CD4-positive, alpha-beta T cell treated with Interleukin-17A for 1 hour (primary cell): ENCODE results near the gene C2orf49.

ENCODE experiments used
- DNase-seq: peaks from one replicate; pipeline ENCODE4 v3.0.0-alpha.2; 2020

C2orf49 gene

DNA sequence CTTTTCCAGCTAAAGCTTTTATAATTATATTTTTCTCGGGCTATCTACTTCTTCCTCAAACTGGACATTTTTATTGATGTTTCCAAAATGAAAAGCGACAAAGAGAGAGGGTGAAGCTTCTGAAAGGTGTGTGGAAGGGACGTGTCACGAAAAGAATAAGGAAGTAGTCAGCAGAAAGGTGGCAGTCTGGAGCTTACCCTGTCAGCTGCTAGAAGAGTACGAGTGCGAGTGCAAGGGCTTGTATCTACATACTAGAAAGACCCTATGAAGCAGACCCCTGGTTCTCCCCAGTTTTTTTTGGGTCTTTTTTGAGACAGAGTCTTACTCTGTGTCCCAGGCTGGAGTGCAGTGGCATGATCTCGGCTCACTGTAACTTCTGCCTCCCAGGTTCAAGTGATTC lies 46.9 kb downstream of the C2orf49 start:
- no peak for DNase-seq

DNA sequence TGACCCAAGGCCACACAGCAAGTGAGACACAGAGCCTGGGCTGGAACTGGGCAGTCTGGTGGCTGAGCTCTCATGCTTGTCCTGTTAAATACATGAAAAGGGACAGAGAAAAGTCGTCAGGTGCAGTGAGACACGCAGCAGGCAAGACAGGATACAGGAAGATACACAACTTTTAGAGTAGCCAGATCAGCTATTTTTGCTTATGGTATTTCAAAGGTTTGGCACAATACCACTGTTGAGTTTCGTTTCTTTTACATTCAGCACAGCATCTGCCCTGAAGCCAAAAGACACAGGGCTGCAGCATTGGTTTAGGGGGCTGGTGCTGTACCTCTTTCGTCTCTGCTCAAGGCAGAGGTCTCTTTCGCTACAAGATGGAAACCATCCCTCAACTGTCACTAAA lies 47.5 kb downstream of the C2orf49 start:
- no peak for DNase-seq

DNA sequence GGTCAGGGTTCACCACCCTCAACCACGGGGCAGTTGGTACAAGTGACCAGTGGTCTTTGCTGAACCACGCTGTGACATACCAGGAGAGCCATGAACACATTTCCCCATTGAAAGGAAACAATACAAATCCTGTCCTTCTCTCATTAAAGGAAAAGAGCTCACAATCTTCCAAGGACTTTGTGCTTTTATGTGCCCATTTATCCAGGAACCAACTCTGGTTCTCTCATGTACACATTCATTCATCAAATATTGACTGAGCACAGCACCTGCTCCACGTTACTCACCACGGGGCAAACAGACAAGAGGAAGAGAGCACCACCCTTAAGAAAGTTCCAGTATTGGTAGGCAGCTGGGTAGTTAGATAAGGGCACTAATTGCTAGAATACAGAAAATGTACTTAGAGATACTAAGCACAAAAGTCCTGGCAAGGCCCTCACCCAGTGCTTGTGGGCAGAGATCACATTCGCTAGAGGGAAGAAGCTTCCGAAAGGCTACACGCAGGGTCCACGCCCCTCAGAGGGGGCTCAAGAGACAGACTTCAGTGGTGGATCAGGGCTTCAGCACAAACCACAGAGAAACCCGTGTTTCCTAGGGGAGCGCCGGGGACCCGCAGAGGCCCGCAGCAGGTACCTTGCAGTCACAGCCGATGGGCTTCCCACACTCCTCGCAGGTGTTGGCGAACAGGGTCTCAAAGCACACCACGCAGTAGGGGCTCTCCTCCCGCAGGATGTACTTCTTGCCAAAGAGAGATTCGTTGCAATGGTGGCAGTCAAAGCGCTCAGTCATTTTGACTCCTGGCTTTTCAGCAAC lies 48.6 kb downstream of the C2orf49 start:
- no peak for DNase-seq

DNA sequence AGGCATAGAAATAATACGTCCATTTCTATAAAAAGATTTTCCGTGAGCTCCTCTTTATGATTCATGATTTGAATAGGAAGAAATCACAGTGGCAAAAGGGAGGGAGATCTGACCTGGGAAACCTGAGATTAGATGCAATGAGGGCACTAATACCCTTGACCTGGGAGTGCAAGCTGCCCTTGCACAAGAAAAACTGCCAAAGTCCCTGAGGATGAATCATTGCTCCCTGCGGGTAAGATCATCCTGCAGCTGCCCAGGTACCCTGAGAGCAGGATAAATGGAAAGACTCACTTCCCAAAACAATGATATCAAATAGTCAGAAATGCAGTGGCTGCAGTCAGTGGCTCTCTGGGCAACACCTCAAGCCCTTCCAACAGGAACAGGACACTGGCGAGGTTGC lies 49.9 kb downstream of the C2orf49 start:
- no peak for DNase-seq

DNA sequence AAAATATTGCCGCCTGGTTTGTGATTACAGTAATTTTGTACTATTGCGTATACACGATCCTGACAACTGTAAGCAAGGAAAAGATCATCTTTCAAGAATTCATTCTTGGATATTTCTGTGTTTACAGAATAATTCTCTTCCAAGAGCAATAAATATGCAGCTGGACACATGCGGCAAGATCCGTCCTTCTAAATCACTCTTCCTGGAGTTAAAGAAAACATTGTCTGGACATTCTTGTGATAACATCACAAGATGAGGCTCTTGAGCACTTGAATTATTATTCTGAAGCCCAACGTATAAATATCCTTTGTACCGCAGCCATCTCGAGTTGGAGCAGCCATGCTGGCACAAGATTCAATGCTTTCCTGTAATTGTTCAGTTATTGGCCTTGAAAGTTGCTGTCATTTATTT lies 51.6 kb downstream of the C2orf49 start:
- DNase-seq: no peak

DNA sequence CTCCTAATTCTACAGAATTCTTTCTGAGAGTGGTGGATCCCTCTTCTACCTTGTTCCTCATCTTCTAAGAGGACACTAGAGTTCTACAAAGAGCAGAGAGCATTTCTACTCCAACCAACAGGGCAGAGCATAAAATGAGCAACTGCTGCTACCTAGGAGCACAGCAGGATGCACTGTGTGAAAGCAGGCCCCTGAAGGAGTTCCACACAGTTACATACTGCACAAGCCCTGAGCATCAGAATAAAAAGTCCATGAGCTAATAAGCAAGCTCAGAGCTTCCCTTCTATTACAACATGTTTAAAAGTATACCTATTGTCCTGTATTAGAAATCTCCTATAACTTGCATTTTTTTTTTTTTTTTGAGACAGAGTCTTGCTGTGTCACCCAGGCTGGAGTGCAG lies 53.1 kb downstream of the C2orf49 start:
- no peak for DNase-seq

DNA sequence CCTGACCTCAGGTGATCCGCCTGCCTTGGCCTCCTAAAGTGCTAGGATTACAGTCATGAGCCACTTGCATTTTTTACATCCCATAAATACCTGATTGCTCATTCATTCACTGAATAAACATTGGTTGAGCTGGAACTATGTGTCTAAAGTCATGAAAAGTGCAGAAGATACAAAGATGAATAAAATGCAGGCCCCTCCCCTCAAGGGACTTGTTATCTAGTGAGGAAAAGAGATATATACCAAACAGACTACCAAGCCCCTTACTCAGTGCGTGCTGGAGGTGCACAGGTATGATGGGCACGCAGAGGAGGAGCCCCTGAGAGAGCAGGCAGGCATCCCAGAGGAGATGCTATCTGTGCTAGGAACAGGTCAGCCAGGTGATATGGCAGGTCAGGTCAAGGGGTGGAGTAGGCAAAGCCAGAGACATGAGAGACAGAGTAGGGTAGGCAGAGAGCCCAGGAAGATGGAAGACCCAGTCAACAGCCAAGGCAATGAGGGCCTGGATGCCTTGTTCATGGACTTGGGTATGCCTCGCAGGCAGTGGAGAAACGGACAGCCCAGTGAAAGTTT lies 53.8 kb downstream of the C2orf49 start:
- no peak for DNase-seq

DNA sequence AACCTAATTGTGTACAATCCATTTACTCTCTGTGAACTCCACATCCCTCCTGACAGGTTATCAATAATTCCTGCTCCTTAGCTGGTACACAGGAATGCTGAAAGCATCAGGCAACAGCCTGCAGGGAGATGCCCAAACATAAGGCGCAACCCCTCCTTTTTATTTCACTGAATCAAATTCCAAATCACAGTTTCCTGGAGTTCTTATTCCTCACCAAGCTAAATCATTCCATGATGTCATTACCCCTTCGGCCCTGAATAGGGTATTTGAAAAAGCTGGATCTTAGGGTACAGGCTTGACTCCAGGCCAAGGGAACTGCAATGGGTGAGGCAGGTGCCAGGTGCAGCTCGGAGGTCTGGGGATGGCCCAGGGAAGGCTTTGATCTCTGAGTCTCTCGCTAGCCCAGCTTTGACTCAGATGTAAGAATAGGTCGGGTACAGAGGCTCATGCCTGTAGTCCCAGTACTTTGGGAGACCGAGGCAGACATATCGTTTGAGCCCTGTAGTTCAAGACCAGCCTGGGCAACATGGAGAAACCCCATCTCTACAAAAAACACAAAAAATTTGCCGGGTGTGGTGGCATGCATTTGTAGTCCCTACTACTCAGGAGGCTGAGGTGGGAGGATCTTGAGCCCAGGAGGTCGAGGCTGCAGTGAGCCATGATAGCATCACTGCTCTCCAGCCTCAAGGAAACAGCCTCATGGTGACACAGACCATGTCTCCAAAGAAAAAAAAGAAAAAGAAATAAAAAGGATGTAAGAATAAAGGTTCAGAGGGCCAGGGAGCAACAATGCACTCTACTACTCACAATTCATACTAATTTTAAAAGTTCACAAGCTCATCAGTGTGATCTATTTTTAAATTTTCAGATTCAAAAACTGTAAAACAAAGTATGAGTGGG lies 54.7 kb downstream of the C2orf49 start:
- DNase-seq: no peak

DNA sequence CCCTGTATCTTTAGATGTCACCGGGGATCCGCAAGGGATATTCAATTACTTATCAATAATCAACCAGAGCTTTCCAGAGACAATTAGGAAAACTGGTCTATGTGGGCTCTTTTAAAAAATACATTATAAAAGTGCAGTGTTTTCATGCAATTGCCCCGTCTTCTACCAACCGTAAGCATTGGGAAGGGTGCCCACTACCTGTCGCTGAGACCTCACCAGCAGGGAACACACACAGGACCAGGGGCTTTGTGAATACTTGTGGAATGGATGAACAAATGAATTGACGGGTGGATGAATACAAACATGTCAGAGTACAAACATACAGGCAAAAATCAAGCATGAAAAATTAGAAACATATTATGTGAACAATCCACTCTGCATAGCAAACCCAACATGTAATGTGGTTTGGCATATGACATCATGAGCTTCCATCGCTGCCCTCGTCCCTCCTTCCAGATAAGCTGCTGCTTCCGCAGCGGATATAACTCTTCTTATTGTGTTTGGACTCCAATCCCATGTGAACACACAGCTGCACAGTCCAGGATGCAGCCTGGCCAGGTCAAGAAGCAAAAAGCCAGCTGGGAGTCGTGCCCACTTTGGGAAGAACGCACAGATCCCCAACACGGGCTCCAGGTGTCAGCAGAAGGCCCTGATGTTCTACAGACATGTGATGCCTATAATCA lies 56.2 kb downstream of the C2orf49 start:
- no peak for DNase-seq

DNA sequence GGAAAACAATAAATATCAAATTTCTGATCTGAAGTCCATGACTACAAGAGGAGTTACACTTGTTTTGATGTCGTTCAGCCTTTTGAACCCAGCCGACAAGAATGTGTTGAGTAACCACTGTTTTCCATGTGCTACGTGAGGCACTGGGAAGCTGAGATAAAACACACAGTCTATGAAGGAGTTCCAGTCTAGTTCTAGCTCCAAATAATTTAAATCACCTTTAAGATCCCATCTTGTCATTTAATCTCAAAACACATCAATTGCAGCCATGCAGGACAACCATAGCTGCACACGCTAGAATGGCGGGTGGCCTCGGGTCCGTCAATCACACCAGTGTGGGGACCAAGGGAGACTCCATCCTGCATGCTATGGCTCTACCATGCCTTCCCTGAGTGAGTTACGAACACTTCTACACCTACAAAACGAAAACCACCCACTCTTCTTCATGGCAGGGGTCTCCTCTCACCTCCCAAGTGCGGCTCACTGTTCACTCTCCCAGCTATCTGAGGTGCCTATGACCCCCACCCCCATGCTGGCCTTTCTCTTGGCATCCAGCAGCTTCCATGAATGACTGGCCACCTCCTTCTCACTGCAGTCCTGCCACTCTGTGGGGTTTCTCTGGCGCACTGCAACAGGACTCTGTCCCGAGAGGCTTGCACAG lies 57.7 kb downstream of the C2orf49 start:
- DNase-seq: no peak

DNA sequence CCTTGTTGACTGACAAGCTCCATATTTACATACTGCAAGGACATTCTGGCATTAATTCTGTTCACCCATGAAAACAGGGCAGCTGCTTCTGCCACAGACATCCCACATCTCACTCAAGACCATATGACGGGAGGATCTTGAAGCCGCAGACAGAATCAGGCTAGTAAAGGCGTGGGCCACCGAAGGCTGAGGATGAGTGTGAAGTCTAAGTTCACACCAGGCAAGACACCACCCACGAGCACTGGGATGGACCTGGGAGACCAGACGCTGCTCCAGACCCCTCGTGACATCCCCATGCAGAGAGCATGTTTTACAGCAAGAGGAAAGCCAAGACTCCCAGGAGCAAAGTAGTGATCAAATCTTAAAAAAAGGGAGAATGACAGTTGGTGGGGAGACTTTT lies 58.4 kb downstream of the C2orf49 start:
- DNase-seq: no peak

DNA sequence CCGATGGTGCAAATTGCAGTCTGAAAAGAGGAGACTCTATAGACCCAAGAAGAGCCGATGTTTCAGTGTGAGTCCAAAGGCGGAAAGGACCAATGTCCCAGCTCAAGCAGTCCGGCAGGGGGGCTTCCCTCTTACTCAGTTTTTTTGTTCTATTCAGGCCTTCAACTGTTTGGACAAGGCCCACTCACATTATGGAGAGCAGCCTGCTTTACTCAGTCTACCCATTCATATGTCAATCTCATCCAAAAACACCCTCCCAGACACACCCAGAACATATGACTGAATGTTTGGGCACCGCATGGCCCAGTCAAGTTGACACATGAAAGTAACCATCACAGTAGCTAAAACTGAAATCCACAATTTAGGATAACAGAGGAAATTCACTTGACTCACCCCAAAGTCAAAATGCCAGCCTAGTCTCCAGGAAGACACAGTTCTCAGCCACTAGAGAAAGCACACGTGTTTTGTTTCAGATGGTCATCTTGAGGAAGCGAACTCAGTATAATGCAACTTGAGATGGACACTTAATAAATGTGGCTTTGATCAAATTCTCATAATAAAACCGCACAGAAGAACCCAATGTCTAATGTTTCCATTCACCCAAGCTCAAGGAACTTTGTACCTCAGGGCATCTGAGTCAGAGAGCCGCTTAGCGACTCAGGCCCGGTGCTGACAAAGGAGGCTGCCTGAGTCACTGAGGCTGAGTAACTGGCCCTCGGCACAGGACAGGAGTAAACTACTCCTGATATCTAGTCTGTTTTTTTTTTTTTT lies 59.1 kb downstream of the C2orf49 start:
- no peak for DNase-seq

DNA sequence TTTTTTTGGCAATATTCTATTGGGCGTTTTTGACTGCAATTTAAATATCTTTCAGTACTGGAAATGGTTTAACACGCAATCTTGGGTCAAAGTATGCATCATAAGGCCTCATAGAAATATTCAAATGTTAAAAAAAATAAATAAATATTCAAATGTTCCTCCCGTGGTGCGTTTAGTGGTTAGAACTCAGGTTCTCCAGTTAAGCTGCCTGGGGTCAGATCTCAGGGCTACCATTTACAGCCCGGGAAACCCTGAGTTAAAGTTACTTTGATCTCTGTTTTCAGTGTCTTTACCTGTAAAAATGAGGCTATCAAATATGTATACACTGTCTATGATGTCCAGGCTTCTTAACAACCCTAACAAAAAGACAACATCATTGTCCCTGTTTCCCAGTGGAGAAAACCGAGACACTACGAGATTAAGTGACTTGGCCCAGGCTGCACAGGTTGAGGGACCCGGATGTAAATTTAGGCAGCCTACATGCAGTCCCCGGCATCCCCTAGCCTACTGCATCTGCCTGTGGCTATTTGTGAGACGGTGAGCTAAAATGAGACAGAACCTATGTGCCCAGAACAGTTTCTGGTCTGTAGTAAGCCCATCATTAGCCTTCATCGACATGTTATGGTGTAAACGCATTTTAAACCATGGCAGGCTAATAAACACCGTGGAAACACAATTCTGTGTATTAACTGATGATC lies 59.8 kb downstream of the C2orf49 start:
- no peak for DNase-seq

DNA sequence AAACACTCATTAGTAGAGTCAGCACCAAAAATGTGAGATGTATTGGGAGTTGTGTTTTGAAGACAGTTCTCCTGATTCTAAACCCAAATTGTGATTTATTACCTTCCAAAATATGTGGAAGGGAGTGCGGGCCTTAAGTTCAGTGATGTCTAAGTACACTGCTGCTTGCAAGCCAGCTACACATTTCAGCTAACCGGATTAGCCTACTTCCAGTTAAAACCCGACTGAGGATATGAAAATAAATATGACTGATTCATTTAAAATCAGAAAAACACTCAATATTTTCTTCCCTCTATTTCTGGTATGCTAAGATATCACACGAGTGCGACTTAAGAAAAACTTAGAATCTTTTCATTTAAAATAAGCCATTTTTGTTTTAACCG lies 60.6 kb downstream of the C2orf49 start:
- no peak for DNase-seq

DNA sequence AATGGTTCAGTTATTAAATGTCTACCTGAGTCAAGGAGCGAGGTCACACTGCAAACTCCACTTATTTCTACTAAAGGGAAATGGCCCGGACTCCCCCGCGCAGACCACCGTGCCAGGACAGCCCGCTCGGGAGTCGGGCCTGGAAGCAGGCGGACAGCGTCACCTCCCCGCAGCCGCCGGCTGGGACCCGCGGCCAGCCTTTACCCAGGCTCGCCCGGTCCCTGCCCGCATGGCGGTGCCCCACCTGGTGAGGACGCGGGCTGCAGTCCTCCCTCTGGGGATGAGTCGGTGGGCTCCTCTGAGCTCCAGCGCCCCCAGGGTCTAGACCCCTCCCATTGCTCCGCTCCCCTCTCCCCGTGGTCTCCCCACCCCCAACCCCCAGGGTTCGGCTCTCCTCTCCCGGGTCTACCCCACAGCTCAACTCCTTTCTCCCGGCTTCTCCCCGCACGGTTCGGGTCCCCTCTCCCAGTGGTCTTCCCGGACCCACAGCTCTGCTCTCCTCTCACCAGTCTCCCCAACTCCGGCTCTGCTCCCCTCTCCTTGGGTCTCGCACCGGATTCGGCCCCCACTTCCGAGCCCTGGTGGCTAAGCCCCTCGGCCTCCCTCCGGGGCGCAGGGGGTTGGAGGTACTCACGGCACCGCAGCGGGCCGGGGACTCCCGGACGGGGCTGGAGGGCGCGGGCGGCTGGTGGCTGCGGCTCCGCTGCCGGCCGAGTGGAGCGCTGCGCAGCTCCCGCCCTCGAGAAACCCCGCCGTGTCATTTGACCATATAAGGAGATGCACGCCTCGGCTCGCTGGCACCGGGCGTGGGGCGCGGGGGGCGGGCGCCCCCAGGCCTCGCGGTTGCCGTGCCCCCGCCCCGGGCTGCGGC lies 61.2 kb downstream of the C2orf49 start, which contains the start of gene FHL2:
FHL2 (minus strand) TSS at position 716 of the 871 bp plus-strand sequence. CDS start 12,535 bp downstream, outside the sequence.
- peak; percentile 71 for DNase-seq
